Hematopoietic multipotent progenitor cell treated with erythropoietin and hydrocortisone succinate and interleukin-3 and kit ligand, for 4 days (in vitro differentiated cells): ENCODE data around the gene EVI5.
A peak's percentile ranks its signal among the peaks of the same experiment; 100 is the strongest.
"Not testable (repeated sequence)": the region's sequence is repeated elsewhere in the genome, so short reads cannot be mapped to it uniquely, and the experiment has no call there.

Source experiments
- DNase-seq: peaks from one replicate; pipeline ENCODE4 v3.0.0-alpha.2; 2015

Gene EVI5

DNA sequence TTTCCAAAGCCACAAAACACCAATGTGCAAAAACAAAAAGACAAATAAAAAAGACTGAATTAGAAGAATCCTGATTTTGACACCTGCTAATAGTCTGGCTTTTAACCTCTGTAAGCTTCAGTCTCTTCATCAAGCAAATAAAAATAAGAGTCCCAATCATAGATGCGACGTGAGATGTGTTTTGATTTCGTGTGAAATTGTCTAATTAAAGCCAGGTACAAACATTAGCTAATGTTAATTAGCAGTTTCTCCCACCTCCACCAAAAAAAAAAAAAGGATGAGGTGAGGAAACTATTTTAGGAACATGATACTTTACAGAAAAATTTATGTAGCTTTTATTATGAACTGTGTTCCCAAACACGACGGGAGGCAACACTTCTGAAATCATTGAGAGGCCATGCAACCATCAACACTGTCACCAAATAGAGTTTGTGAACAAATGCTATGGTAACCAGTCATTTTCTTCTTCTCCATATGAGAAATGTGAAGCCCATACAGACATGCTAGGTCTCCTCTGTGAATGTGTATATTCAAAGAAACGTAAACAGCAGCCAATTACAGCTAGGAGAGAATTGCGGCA, 6.7 kb upstream of the EVI5 start:
- no peak for DNase-seq

DNA sequence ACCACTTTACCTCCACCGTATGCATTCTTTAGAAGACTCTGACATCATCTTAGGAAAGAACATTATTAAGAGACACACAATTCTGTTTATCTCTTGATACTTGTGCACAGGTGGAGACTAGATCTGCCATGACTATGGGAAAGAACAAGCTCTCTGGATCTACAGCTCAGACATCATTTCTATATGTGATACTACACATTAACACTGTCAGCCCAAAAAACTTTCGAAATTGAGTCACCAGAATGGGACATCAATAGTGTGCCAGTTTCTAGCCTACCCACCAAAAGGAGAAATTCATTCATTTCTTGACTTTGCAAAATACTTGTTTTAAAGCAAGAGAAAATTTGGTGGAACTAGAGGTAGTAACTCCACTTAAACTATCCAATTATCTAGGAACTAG, 6.0 kb upstream of the EVI5 start:
- DNase-seq: no peak

DNA sequence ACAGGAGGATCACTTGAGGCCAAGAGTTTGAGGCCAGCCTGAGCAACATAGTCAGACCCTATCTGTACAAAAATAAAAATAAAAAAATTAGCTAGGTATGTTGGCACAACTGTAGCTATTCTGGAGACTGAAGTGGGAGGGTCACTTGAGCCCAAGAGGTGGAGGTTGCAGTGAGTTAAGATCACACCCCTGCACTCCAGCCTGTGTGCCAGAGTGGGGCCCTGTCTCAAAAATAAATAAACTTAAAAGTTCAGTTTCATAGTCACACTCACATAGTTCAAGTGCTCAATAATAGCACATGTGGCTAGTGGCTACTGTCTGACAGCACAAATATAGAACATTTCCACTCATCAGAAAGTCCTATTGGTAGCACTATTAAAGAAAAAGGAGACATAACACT, 5.2 kb upstream of the EVI5 start:
- DNase-seq: no peak

DNA sequence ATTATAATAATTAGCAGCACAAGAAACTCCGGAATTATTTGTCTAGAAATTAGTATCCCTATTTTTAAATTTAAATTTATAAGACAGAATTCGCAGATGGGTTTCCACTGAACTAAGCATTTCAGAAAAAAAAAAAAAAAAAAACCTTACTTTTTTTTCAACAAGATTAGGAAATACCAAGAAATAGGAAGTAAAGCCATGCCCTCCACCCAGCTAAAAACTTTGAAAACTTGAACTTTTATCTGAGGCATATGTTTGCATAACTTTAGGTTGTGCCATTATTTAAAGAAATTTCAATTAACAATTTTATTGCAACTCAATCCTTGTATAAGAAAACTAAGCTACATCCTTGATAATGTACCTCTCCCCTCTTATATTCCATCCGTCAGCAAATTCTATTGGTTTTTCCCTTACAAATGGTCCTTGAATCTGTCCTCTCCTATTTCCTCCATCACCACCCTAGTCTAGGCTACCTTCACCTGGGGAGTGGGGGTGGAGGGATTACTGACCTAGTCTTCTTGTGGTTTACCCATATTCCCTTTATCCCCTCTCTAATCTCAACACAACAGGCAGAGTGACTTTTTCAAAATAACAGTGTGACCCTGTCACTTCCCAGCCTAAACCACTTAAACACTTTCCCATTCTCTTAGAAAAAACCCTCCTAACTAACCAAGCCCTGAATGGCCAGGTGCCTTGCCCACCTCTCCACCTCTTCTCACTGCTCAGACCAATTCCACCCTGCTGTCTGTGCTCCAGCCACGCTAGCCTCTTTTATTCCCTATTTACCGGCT, 1.4 kb upstream of the EVI5 start:
- DNase-seq: peak; percentile 47

DNA sequence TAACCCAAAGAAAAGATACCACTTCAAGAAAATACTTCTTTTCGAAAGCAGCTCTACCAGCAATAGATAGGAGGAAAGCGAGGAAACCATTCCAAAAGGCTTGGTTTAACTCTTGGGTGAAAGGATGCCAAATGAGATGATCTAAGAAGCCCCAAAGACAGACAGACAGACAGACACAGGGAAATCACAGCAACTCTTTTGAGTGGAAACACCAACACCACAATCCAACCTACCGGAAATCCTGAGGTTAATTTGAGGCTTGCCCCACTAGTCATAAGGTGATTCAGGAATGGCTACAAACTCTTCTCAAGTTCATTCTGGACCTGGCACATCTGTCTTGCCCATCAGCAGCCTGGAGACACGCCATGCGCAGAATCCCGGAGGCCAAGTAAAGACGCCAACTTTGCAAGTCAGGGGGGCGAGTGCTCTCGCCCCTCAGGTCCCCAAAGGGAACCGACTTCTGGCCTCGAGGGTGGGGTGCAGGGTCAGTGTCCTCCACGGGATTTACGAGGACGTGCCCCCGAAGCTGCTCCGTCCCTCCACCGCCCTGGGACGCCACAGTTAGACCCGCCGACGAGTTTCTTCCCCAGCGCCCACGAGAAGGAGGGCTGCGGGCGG, 778 bp downstream of the EVI5 start:
- DNase-seq: peak; percentile 57

DNA sequence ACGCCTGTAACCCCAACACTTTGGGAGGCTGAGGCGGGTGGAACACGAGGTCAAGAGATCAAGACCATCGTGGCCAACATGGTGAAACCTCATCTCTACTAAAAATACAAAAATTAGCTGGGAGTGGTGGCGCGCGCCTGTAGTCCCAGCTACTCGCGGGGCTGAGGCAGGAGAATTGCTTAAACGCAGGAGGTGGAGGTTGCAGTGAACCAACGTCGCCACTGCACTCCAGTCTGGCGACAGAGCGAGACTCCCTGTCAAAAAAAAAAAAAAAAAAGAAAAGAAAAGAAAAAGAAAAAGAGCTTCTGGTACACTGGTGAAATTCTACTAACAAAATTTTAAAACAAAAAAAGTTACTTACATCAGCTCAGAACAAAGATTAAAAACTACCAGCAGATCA, 1.4 kb downstream of the EVI5 start:
- DNase-seq: peak; percentile 17

DNA sequence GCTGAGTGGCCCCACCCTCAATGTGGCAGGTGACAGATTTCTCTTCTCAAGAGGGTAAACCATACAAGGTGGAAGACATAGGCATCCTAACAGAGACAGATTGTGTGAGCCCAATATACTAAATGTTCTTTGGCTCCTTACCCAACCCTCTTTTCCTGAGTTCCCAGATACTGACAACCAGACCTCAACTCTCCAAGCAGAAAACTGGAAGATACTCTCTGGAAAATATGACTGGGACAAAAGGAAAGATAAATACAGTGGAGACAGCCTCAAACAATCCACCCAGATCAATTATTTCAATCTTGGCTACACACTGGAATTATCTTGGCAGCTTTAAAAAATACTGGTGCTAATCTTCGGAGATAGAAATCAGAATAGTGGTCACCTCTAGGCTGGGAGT, 6.5 kb downstream of the EVI5 start:
- no peak for DNase-seq

DNA sequence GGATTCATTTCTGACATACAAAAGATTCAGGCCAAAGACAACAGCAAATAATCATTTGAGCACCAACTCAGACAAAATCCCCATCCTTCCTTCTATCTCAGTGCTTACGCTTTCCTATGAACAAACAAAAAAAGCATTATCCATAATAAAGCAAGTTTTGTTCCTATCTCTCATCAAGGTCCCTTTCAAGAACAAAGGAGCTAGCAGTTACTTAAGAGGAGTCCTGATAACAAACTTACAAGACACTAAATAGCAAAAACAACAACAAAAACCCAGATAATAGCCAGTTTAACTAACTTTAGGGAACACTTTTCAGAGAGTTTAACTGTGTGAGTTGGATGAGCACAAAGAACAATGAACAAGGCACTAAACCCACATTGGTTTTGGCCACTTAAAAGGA, 10.5 kb downstream of the EVI5 start:
- DNase-seq: no peak

DNA sequence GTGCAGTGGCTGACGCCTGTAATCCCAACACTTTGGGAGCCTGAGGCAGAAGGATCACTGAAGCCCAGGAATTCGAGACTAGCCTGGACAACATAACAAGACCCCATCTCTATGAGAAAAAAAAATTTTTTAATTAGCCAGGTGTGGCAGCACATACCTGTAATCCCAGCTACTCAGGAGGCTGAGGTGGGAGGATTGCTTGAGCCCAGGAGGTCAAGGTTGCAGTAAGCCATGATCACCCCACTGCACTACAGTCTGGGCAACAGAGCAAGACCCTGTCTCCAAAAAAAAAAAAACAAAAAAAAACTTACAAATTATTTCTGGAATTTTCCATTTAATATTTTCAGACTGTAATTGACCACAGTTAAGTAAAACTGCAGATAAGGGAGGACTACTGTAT, 11.2 kb downstream of the EVI5 start:
- DNase-seq: not testable (repeated sequence)

DNA sequence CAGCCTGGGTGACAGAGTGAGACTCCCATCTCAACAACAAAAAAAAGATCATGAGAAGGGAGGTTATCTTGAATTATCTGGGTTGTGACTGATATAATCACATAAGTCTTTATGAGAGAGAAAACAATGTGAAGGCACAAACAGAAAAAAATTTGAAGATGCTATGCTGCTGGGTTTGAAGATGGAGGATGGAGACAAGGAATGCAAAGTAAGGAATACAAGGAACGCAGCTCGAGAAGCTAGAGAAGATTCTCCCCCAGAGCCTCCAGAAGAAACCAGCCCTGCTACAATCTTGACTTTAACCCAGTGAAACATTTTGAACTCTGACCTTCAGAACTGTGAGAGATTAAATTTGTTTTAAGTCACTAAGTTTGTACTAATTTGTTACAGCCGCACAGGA, 15.1 kb downstream of the EVI5 start:
- DNase-seq: no peak

DNA sequence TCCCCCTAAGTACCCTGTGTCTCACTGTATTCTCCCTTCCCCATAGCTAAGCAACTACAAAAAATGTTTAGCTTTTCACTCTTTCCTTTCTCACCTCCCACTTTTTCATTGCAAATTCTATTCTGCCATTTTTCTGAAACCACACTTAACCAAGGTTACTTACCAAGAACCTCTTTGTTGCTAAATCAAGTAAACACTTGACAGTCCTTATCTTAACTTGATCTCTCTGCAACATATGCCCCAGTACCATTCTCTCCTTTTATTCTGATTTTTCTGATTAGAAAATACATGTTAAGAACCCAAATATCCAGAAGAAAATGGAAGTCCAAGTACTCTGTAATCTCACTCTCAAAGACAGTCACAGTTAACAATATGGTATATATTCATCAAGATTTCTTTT, 16.0 kb downstream of the EVI5 start:
- DNase-seq: no peak

DNA sequence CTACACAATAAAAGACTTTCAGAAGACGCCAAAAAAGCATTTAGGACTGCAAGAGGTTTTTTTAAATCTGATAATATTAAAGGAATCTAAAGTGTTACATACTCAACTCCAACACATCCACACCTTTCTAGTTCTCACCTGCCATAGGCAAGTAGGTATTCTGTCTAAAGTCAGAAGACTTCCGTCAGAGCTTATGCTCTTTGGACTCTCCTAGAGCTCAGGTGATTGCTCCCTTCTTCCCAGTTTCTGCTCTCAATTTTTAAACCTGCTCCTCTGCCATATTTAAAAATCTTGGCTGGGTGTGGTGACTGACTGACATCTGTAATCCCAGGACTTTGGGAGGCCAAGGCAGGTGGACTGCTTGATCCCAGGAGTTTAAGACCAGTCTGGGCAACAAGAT, 16.6 kb downstream of the EVI5 start:
- no peak for DNase-seq

DNA sequence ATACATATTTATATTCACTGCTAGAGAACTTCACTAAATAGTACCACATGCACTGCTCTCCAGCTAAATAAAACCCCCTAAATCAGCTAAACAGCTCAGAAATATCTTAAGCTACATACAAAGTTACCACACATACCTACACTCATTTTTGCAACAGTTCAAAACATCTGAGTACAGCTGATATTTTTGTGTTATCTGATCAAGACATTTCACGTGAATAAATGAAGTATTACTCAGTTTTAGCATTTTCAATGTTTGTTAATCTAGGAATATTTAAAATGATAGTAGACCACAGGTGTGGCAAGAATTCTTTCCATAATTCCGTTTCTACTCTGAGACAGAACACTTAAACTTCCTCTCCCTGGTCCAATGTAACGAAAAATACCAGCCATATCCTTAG, 20.8 kb downstream of the EVI5 start:
- DNase-seq: no peak

DNA sequence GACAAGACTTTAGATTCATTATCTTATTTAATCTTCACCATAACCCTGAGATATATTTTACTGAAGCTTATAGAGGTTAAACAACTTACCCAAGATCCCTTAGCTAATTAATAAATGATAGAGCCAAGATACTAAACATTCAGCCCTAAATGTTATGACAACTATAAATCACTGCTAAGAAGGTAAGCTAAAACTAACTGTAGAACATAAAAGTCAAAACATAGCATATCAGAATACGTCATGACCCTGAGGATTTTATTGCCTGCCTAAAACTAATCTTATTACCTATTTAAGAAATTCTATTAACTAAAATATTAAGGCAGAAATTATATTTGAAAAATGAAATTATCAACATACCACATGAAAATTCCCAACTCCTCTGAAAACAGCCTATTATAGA, 22.6 kb downstream of the EVI5 start:
- no peak for DNase-seq

DNA sequence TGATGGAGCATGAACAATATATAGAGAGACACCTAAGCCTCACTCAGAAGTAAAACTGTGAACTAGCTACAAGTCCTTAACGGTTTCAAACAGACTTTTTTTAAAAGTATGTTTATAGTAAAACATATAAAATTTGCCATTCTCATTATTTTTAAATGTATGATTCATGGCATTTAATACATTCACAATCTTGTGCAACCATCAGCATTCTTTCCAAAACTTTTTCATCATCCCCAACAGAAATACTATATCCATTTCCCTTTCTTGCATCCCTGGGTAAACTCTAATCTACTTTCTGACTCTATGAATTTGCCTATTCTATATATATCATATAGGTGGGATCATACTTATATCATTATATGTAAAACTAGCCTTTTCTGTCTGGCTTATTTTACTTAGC, 25.5 kb downstream of the EVI5 start:
- DNase-seq: no peak

DNA sequence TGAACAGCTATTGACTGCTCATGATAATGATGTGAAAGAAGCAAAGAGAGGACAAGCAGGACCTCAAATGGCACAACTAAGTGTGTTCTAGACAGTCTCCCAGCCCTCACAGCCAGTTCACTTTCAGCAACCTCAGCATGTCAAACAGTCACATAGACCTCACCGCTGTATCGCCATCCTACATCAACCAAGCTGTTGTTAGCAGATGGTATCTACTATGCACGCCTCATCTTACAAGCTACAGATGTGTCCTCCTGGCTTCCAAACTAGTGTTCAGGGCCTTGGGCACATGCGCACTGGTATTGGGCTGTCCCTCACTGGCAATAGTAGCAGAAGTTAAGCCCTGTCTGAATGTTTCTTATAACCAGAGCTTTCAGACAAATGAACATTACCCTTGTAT, 28.4 kb downstream of the EVI5 start:
- no peak for DNase-seq

DNA sequence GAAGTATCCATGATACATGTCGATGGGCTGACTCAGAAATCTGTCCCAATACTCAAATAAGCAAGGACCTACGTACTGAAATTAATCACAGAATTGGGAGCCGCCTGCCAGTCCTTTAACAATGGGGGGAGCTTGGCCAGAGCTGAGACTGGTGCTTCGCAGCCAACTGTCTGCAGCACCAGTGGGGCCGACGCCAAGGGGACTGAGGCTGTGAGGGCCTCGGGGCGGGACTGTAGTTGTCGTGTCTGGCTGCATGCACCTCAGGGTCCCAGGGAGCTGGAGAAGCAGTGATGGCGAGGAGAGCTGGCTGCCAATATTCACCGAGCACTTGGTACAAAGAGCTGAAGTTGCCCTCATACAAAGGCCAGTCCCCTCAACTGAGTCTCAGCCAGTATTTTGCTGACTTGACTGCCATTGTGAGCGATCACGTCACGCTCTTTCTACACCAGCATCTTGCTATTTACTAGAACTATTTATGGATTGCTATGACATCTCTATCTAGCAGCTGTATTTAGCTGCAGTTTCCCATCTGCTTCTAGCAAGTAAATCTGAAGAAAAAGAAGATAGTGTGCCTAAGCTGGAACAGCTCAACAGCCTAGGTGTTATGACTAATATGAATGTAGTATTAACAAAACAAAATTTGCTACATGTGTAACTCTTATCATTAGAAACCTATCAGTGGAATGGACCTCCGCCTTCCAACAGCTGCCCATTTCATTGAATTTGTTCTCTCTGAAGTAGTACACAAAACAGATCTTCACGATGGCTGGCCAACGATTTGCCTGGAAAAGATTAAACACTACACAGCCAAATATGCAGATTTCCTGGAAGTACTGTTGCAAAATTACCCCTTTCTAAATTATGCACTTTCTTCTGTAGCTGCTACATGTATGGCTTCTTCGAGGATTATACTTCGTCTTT, 29.1 kb downstream of the EVI5 start:
- DNase-seq: no peak

DNA sequence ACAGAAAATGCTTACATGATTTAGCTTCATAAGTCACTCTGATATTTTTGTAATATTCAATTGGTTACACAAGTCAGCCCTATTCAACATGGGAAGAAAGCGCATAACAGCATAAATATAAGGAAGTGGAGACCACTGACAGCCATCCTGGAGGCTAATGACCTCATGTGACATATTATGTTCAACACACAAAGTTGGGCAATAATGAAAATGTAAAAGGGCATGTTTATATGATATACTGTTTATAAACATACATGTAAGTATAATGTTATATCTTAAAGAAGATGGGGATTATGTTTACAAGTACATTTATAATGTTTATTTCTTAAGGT, 30.2 kb downstream of the EVI5 start:
- DNase-seq: peak; percentile 17

DNA sequence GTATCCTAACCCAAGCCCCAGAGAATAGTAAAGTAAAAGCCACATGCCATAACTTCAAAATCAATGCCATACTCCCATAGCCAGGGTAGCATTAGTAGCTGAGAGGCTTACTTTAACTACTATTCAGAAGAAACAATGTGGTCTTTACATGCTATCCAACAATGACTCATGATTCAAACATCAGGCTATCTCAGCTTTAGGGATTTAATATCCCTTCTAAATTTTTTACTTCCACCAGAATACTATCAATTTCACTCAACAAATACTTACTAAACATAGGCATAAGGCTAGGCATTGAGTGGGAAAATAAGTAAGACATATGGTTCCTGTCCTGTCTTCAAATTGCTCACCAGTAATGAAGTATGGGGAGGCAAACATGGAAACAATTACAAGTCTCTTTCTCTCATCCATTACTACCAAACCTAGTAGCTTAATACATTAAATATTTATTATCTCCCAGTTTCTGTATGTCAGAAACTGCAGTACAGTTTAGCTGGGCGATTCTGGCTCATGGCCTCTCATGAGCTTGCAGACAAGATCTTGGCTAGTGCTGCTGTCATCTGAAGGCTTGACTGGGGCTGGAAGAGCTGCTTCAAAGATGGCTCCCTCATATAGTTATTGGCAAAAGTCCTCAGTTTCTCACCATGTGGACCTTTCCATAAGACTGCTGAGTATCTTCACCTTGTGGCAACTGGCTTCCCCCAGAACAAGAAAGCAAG, 30.7 kb downstream of the EVI5 start:
- DNase-seq: no peak

DNA sequence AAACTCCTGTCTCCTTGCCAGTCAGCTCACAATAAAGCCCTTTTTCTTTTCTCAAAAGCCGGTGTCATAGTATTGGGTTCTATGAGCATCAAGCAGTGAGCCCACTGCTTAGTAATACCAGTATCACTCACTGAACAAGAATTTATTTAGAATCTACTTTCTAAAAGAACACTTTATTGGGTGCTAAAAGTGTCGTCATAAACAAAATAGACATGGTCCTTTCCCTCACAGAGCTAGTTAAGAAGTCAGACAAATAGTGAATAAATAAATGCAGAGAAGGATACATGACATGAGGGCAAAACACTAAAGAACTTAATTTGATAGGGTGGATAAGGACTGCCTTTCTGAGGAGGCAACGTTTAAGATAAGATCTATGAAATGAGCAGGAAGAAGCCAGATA, 32.2 kb downstream of the EVI5 start:
- no peak for DNase-seq

DNA sequence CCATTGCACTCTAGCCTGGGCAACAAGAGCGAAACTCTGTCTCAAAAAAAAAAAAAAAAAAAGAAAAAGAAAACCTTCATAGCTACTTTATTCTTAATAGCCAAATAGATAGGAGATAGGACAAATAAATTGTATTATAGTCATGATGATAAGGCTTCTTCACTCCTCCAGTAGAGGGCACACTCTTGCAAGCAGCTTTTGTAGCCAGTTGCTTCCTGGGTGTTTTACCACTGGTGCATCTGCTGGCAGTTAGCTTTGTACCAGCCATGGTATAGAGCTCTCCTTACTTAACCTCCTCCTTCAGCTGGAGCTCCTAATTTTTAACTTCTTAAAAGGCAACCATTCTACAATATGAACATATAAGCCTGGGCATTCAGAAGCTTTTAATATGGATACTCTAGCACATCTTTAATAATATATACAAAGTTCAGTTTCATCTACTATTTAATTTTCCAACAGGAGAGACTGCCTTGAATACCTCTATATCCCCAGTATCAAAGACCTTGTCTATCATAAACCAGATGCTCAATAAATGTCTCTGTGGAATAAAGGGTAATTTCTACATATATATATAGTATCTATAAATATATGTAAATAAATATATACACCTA, 35.8 kb downstream of the EVI5 start:
- peak; percentile 91 for DNase-seq

DNA sequence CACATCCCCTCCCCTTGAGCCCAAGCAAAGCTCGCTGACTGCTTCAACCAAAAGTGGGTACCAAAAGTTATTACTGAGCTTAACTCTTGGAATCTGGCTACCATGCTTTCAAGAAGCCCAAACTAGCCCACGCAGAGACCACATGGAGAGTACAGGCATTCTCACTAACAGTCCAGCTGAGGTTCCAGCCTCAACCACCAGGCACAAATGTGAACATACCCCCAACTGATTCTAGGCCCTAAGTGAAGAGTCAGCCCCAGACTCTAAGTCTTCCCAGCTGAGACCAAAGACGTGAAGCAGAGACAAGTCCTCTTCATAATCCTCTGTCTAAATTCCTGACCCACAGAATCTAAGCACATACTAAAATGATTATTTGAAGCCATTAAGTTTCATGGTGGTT, 36.8 kb downstream of the EVI5 start:
- DNase-seq: no peak

DNA sequence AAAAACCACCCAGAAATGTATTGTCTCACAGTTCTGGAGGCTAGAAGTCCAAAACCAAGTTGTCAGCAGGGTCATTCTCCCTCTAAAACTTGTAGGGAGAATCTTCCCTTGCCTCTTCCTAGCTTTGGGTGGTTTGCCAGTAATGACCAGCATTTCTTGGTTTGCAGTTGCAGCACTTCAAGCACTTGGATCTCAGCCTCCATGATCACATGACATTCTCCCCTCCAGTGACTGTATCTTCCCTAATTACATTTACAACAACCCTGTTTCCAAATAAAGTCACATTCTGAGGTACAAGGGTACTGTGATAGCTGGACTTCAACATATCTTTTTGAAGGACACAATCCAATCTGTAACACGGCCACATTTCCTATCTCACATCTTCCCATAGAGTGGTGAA, 37.2 kb downstream of the EVI5 start:
- DNase-seq: no peak
